T-helper 9 cell (primary cell): ENCODE measurements around the gene MARCHF2.
"Not testable (repeated sequence)": the region's sequence is repeated elsewhere in the genome, so short reads cannot be mapped to it uniquely, and the experiment has no call there.

Source experiments
- DNase-seq: peaks from one replicate; pipeline ENCODE4 v3.0.0-alpha.2; 2020

MARCHF2 gene

GRCh38 chr19:8387688-8388611 lies 25.2 kb upstream of the MARCHF2 start:
- DNase-seq: no peak

GRCh38 chr19:8388612-8388958 lies 24.5 kb upstream of the MARCHF2 start:
- no peak for DNase-seq

GRCh38 chr19:8389891-8390616 lies 23.1 kb upstream of the MARCHF2 start, which contains the start of gene RAB11B:
Gene RAB11B, plus strand, starts transcription at chr19:8390360. Its CDS starts 57 bp downstream, at chr19:8390417.
- DNase-seq: peak; percentile 93

GRCh38 chr19:8390617-8390981 lies 22.5 kb upstream of the MARCHF2 start:
- DNase-seq: peak; percentile 93

- no peak for DNase-seq
Observed at GRCh38 chr19:8391198-8392016, 21.7 kb upstream of the MARCHF2 start.

- DNase-seq: no peak
Observed at GRCh38 chr19:8392017-8392591, 21.0 kb upstream of the MARCHF2 start.

GRCh38 chr19:8393192-8393870 lies 19.8 kb upstream of the MARCHF2 start:
- no peak for DNase-seq

- DNase-seq: no peak
Observed at GRCh38 chr19:8393871-8394250, 19.2 kb upstream of the MARCHF2 start.

- DNase-seq: no peak
Observed at GRCh38 chr19:8395621-8396082, 17.5 kb upstream of the MARCHF2 start.

- no peak for DNase-seq
Observed at GRCh38 chr19:8396185-8396562, 16.9 kb upstream of the MARCHF2 start.

GRCh38 chr19:8396563-8397203 lies 16.4 kb upstream of the MARCHF2 start:
- DNase-seq: peak; percentile 73

- no peak for DNase-seq
Observed at GRCh38 chr19:8397271-8397670, 15.8 kb upstream of the MARCHF2 start.

- DNase-seq: no peak
Observed at GRCh38 chr19:8397746-8398310, 15.3 kb upstream of the MARCHF2 start.

- no peak for DNase-seq
Observed at GRCh38 chr19:8398311-8398771, 14.8 kb upstream of the MARCHF2 start.

GRCh38 chr19:8399681-8400188 lies 13.4 kb upstream of the MARCHF2 start:
- DNase-seq: no peak

GRCh38 chr19:8401981-8402411 lies 11.1 kb upstream of the MARCHF2 start:
- DNase-seq: no peak

- DNase-seq: no peak
Observed at GRCh38 chr19:8403098-8403819, 9.8 kb upstream of the MARCHF2 start.

GRCh38 chr19:8403820-8404109 lies 9.3 kb upstream of the MARCHF2 start:
- no peak for DNase-seq

GRCh38 chr19:8404391-8405151 lies 8.5 kb upstream of the MARCHF2 start:
- DNase-seq: no peak

GRCh38 chr19:8410718-8411117 lies 2.4 kb upstream of the MARCHF2 start:
- DNase-seq: not testable (repeated sequence)
